Hepatocyte (in vitro differentiated cells): ENCODE data around the gene MPHOSPH8. TPM values are rescaled to one million over a fixed set of nuclear protein-coding genes. Genes with fewer than 3 reads are reported as not detected.

Source experiments
- DNase-seq: peaks from one replicate; pipeline ENCODE4 v3.0.0-alpha.2; 2016; ENCODE audit warnings: low spot score
- H2AFZ ChIP-seq: fragments of 200-600 bp; sonication (generic); 2 replicates; pipeline ENCODE4 v1.6.0; 2016; ENCODE audit warnings: antibody characterized with exemption, mild to moderate bottlenecking
- H3K27ac ChIP-seq: fragments of 200-600 bp; sonication (generic); 2 replicates; pipeline ENCODE4 v1.5.1; 2016; ENCODE audit warnings: mild to moderate bottlenecking
- H3K27me3 ChIP-seq: fragments of 200-600 bp; sonication (generic); 2 replicates; pipeline ENCODE4 v1.6.1; 2016
- H3K36me3 ChIP-seq: fragments of 200-600 bp; sonication (generic); replicated peaks from 2 replicates; pipeline ENCODE4 v1.5.1; 2016; ENCODE audit warnings: low read depth; ENCODE audit not compliant: insufficient read depth
- H3K4me1 ChIP-seq: fragments of 200-600 bp; sonication (generic); 2 replicates; pipeline ENCODE4 v1.5.1; 2016; ENCODE audit warnings: mild to moderate bottlenecking, moderate library complexity; ENCODE audit not compliant: insufficient read depth
- H3K4me2 ChIP-seq: fragments of 200-600 bp; sonication (generic); 2 replicates; pipeline ENCODE4 v1.6.0; 2016
- H3K4me3 ChIP-seq: fragments of 200-600 bp; sonication (generic); 2 replicates; pipeline ENCODE4 v1.5.1; 2016; ENCODE audit warnings: mild to moderate bottlenecking
- H3K79me2 ChIP-seq: fragments of 200-600 bp; sonication (generic); 2 replicates; pipeline ENCODE4 v1.6.0; 2017; ENCODE audit warnings: mild to moderate bottlenecking
- H3K9me2 ChIP-seq: fragments of 200-600 bp; sonication (generic); replicated peaks from 2 replicates; pipeline ENCODE4 v1.6.0; 2017; ENCODE audit warnings: mild to moderate bottlenecking; ENCODE audit not compliant: insufficient read depth
- H3K9me3 ChIP-seq: fragments of 200-600 bp; sonication (generic); 2 replicates; pipeline ENCODE4 v1.5.1; 2016; ENCODE audit warnings: low read depth, mild to moderate bottlenecking
- H4K20me1 ChIP-seq: fragments of 200-600 bp; sonication (generic); 2 replicates; pipeline ENCODE4 v1.6.0; 2016; ENCODE audit warnings: mild to moderate bottlenecking; ENCODE audit not compliant: insufficient read depth, poor library complexity, severe bottlenecking
- CTCF ChIP-seq: fragments of 200-600 bp; sonication (generic); IDR thresholded peaks from 2 replicates; pipeline ENCODE4 v1.5.1; 2016; ENCODE audit warnings: antibody characterized with exemption, mild to moderate bottlenecking; ENCODE audit not compliant: poor library complexity
- EZH2 ChIP-seq: fragments of 200-600 bp; sonication (generic); IDR thresholded peaks from 2 replicates; pipeline ENCODE4 v1.6.1; 2016; ENCODE audit warnings: antibody characterized with exemption, mild to moderate bottlenecking, borderline replicate concordance
- EZH2phosphoT487 ChIP-seq: fragments of 200-600 bp; sonication (generic); IDR thresholded peaks from one replicate; pipeline ENCODE4 v1.6.1; 2018; ENCODE audit warnings: antibody characterized with exemption, mild to moderate bottlenecking, low read depth, moderate library complexity; ENCODE audit not compliant: unreplicated experiment, severe bottlenecking
- WGBS: methylation state at CpG from one replicate; pipeline ENCODE4 v1.1.6; 2016; ENCODE audit warnings: low lambda C conversion rate; ENCODE audit errors: missing lambda C conversion rate; 5-methylcytosine and 5-hydroxymethylcytosine counted together
- polyA plus RNA-seq: library from polyadenylated mRNA; unstranded; fragments of >200 nt; fragmentation: Nextera tagmentation; extraction: Ambion mirVana; gene quantifications from 2 replicates; pipeline ENCODE4 v1.2.1, GENCODE V29; 2016
- total RNA-seq: library from RNA; depleted of rRNA; stranded (reverse); fragments of >200 nt; gene quantifications from 2 replicates; pipeline ENCODE4 v1.2.3, GENCODE V29; 2014

Gene MPHOSPH8
- total and polyA plus RNA-seq, 2 experiments from 2014 or later = 12.8 to 17.5 TPM

GRCh38 chr13:19596086-19596485 lies 37.4 kb upstream of the MPHOSPH8 start:
- DNase-seq = no peak
- H3K27me3 ChIP-seq = no peaks in the 10 kb centered on the region
- WGBS = 95% methylated on average over 3 of the region's 3 CpGs
- no peaks in the 10 kb centered on the region for H3K36me3 ChIP-seq
- no peaks in the 10 kb centered on the region for H3K79me2 ChIP-seq
- no peak overlapping the region for H2AFZ ChIP-seq
- H3K4me3 ChIP-seq = no peak overlapping the region
- H3K9me2 ChIP-seq = no peaks in the 10 kb centered on the region
- H3K4me2 ChIP-seq = no peak overlapping the region
- no peaks in the 10 kb centered on the region for H4K20me1 ChIP-seq
- no peaks in the 10 kb centered on the region for H3K4me1 ChIP-seq
- H3K9me3 ChIP-seq = no peaks in the 10 kb centered on the region
- no peak for TF ChIP-seq CTCF
- TF ChIP-seq EZH2 = no peak
- TF ChIP-seq EZH2phosphoT487 = no peak
- no peak overlapping the region for H3K27ac ChIP-seq

GRCh38 chr13:19596960-19597361 lies 36.5 kb upstream of the MPHOSPH8 start:
- WGBS = 75% methylated on average over 6 of the region's 6 CpGs
- no peak overlapping the region for H2AFZ ChIP-seq
- H3K27ac ChIP-seq = no peak overlapping the region
- H3K36me3 ChIP-seq = no peaks in the 10 kb centered on the region
- no peaks in the 10 kb centered on the region for H3K79me2 ChIP-seq
- no peak overlapping the region for H3K4me2 ChIP-seq
- H4K20me1 ChIP-seq = no peaks in the 10 kb centered on the region
- no peaks in the 10 kb centered on the region for H3K4me1 ChIP-seq
- no peaks in the 10 kb centered on the region for H3K9me3 ChIP-seq
- H3K9me2 ChIP-seq = no peaks in the 10 kb centered on the region
- H3K27me3 ChIP-seq = no peaks in the 10 kb centered on the region
- peak; percentile 17 for DNase-seq
- no peak for TF ChIP-seq CTCF
- TF ChIP-seq EZH2 = no peak
- TF ChIP-seq EZH2phosphoT487 = no peak
- no peak overlapping the region for H3K4me3 ChIP-seq

- no peaks in the 10 kb centered on the region for H3K9me2 ChIP-seq
- H3K27ac ChIP-seq = no peak overlapping the region
- H3K4me2 ChIP-seq = no peak overlapping the region
- H3K4me1 ChIP-seq = peaks cover 1% of the 10 kb centered on the region
- no peak overlapping the region for H3K4me3 ChIP-seq
- no peaks in the 10 kb centered on the region for H3K9me3 ChIP-seq
- 66% methylated on average over 5 of the region's 5 CpGs for WGBS
- TF ChIP-seq EZH2phosphoT487 (no peak), EZH2 (no peak), CTCF (no peak)
- no peaks in the 10 kb centered on the region for H3K36me3 ChIP-seq
- H3K79me2 ChIP-seq = no peaks in the 10 kb centered on the region
- DNase-seq = no peak
- peaks cover under 1% of the 10 kb centered on the region for H3K27me3 ChIP-seq
- H4K20me1 ChIP-seq = no peaks in the 10 kb centered on the region
- H2AFZ ChIP-seq = no peak overlapping the region
Observed at GRCh38 chr13:19597523-19597922, 35.9 kb upstream of the MPHOSPH8 start.
